GM04504 (cell line): ENCODE results near the gene EHMT1.

Experiments
- DNase-seq: peaks from one replicate; pipeline ENCODE4 v3.0.0-alpha.2; 2012; ENCODE audit warnings: low read depth

The EHMT1 gene

DNA sequence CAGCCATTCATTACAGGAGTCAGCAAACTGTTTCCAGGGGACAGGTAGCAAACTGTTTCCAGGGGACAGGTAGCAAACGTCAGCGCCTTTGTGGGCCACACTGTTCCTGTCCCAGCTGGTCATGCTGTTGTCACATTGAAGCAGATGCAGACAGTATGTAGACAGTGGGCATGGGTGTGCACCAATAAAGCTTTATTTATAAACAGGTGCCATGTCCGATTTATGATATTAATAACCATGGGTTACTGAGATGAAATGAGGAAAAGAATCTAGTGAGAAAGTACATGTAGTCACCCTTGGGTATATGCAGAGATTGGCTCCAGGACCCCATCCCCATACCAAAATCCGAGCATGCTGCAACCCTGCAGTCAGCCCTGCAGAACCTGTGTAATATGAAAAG lies 122.5 kb downstream of the EHMT1 start:
- DNase-seq = no peak

DNA sequence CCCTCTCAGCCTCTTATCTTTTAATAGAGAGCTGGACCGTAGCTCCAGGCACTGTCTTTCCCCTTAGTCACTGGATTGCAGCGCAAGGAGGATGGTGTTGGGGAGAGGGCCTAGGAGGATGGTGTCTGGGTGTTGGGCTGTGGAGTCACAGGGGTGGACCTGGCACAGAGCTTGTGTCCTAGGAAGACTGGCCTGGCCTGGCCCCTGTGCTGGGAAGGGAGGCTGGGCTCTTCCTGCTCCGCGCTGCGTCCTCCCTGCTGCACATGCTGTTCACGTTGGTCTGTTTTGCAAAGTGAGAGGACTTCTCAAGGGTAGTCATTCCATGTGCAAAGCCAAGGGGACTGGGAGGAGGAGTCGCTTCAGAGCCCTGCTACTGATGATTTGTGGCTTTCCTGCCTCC lies 123.9 kb downstream of the EHMT1 start:
- no peak for DNase-seq

DNA sequence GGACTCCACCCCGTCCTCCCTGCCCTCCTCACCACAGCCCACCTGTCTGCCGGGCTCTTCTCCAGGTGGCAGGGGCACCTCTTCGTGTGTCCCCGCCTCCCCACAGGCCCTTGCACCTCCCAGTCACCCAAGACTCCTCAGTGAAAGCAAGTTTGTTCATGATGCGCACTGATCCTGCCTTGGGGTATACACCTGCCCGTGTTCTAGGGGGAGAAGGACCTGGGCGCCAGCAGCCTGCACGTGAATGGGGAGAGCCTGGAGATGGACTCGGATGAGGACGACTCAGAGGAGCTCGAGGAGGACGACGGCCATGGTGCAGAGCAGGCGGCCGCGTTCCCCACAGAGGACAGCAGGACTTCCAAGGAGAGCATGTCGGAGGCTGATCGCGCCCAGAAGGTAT lies 124.9 kb downstream of the EHMT1 start:
- DNase-seq = no peak

DNA sequence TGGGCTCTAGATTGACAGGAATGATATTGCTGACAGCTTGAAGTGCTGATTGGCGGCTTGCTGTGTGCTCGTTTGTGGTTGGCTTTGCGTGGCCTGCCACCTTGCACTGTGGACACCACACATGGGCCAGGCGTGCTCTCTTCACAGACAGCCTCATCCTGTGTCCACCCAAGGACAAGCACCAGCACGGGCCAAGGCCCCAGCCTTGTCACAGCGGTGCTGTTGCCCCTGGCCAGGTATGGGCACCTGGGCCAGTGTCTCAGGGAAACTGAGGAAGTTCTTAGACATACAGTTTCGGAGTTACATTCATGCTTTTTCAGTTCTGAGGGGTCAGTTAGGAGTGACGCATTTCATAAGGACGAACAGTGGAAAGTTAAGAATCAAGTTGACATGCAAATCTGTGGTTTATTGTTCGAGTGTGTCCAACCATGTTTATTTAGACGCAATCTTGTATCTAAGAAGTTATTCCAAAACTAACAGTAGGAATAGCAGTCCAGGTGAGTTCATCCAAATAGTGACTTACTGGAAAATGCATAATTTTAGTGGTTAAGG lies 125.9 kb downstream of the EHMT1 start:
- DNase-seq = no peak

DNA sequence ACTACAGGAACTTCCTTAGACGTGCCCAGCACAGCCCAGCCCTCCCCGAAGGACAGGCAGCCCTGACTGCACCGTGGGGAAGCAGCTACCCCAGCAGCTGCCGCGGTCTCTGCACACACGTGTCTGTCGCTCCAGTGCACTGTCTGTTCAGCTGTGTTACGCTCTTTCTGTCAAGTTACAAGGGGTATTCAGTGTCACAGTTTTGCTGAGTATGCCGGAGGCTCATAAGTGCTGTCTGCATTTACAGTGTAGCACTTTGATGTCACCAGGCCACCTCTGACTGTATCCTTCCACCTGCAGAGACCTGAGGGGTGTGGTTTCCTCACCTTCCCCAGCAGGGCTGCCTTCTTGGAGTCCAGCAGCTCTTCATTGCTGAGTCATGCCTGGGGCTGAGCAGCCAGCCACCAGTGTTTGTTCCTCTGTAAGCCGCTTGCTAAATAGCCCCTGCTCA lies 126.8 kb downstream of the EHMT1 start:
- no peak for DNase-seq

DNA sequence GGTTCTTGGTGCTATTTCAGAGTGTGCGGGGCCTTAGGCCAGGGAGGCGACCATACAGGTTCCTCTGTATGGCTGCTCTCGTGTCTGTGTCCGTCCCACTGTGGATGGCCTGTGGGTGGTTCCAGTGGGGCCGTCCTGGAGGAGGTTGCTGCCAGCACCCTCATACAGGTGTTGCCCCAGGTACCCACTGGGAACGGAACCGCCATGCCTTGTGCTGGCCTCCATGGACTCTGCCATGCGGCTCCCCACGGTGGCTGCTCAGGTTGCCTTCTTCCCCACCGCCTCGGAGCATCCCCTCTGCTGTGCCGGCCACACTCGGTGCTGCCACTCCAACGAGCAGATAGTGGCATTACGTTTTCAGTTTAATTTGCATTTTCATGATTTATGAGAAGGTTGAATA lies 129.5 kb downstream of the EHMT1 start:
- DNase-seq = no peak

DNA sequence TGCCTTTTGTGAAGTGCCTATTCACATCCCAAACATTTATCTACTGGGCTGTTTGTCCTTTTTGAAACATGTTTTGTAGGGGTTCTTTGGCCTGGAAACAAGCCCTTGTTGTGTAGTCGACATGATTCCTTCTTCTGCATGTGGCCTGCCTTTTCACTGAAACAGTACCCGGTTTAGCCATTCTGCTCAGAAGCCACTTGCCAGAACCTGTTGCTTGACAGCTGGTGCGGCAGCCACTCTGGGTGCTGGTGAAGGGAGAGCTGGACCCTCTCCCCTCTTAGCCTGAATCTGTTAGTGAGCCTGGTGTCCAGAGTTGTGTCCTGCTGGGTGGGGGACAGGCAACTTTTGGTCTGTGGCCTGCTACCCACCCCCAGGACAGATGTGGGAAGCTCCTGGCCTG lies 129.9 kb downstream of the EHMT1 start:
- DNase-seq = no peak

DNA sequence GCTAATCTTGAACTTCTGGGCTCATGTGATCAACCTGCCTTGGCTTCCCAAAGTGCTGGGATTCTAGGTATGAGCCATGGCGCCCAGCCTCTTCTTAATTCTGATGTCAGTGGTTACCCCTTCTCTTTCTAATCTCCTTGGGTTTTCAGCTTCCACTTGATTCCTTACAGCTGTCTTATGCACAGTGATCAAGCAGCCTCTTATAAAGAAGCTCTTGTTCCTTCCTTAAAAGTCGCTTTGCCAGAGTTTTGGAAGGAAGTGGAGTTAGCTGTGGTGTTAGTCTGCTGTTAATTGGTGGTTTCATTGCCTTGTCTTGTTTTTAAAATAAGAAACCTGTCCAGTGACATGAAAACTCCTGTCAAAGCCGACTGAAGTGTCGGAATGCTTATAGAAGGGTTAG lies 130.7 kb downstream of the EHMT1 start:
- DNase-seq = no peak

DNA sequence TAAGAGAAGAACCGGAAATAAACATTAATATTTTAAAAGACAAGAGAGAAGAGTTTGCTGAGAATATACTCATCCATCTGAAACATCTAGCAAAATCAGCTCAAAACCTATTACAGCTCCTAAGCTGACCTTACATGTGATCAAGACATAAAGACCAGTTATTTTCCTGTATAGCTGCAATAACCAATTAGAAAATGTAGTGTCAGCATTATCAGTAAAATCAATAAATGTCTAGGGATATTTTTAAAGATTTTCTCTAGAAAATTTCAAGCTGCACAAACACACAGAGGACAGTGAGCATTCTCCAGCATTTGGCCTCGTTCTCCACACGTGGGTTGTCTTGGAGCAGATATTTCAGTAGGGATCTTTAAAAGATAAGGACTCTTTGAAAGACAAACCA lies 131.2 kb downstream of the EHMT1 start:
- no peak for DNase-seq

DNA sequence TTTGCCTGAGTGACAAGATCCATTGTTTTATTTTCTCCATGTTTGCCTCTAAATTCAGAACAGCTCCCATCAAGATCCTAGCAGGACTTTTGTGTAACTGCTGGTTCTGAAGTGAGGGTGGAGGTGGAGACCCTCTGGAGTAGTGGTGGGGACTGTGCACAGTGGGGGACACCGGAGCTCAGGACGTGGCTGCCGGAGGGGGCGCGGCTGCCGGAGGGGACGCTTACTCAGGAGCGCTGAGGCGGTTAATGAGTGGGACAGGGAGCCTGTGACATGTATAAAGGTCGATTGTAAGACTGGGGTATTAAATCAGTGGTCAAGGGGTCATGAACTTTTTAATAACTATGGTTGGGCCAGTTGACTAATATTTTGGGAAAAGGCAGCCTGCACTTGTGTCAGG lies 131.8 kb downstream of the EHMT1 start:
- DNase-seq = no peak

DNA sequence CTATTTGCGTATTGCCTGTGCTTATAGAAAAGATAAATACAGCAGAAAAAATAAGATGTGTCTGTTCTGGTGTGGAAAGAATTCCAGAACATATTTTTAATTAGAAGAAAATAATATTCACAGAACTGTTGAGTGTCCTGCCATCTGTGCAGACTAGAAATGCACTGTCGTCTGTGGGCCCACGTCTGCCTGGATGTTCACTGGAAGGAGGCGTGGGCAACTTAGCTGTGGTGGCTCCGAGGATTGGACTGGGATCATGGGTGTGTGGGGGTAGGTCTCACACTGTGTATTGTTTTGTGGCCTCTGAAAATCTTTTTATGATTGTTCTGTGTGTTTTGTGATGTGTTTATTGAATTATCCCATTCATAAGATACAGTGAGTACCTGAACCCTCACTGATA lies 132.8 kb downstream of the EHMT1 start:
- DNase-seq = no peak

DNA sequence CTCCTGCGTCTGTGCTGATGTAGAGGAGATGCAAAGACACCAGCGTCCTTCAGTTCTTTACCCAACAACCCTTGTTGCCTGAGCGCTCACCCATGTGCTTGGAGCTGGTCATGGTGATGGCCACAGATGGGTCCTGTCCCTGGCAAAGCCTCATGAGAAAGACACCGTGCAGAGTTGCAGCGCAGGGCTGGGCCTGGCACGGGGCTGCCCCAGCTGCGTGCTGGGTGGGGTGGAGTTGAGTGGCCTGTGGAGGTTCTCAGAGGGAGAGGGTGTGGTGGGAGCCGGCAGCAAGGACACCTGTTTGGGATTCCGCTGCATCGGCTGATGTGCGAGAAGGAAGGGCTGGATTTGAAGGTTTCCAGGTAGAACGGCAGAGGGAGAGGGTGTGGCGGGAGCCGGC lies 133.6 kb downstream of the EHMT1 start:
- DNase-seq = no peak

DNA sequence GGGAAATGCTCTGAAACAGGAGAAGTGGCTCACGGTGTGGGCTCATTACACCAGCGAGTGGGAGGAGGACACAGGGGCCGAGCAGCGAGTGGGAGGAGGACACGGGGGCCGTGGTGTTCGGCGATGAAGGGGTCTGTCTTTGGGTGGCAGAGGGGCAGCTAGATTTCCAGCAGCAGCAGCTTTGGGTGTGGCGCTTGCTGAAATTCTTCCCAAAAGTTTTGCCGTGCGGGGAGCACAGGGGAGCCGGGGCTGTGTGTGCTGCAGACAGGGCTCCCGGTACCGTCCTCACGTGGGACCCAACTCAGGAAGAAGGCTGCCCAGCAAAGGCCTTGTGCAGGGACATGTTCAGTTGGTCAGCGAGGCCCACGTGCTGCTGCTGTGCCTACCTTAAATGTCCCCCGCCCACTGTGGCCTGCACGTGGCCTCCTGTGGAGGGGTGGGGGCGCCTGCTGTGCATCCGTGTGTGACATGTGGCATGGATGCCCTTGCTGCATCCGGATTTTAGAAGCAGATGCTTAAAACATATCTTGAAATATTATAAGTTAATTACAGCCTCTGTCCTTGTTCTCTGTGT lies 134.5 kb downstream of the EHMT1 start:
- no peak for DNase-seq

DNA sequence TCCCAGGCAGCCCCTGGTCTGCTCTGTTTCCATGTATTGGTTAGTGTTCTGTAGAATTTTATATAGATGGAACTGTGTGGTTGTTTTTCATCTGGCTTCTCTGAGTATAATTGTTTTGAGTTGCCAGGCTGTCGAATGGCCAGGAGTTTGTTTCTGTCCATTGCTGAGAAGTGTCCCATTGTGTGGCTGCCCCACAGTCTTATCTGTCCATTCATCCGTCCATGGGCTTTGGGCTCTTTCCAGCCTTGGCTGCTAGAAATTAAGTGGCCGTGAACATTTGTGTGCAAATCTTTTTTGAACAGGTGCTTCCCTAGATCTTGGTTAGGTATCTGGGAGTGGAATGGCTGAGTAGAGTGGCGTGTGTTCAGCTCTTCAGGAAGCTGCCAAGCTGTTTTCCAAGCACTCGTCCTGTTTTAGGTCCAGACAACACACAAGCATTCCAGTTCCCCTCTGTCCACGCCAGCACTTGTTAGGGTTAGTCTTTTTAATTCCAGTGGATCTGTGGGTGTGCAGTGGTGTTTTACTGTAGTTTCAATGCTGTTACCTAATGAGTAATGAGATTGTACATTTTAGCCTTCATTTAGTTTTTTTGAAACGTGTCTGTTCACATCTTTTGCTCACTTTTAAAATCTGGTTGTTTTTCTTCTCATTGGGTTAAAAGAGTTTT lies 136.6 kb downstream of the EHMT1 start:
- DNase-seq = no peak

DNA sequence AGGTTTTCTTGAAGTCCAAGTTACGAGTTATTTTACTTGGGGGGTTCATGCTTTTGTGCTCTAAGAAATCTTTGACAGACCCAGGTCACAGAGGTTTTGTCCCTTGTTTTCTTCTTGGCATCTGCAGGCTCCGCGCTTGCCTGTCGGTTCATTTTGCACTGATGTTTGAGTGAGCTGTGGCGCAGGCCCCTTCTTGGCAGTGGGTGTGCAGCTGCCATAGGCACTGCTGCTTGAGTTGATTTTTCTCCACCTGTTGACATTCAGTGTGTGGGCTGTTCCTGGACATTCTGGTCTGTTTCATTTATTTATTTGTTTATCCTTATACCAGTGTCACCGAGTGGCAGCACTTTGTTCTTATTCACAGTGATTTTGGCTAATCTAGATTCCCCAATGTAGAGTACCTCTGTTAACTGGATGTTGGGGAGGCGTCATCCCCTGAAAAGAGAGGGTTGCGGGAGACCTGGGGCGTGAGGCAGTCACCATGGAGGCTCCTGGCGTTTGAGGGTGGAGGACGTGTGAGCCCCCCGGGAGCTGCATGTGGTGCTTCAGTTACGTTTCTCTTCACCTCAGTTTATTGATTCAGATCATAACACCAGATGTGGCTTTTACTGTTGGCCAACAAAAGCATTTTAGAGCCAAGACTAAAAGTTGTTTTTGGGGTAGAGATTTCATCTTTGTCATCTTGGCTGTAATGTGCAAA lies 137.4 kb downstream of the EHMT1 start:
- no peak for DNase-seq

DNA sequence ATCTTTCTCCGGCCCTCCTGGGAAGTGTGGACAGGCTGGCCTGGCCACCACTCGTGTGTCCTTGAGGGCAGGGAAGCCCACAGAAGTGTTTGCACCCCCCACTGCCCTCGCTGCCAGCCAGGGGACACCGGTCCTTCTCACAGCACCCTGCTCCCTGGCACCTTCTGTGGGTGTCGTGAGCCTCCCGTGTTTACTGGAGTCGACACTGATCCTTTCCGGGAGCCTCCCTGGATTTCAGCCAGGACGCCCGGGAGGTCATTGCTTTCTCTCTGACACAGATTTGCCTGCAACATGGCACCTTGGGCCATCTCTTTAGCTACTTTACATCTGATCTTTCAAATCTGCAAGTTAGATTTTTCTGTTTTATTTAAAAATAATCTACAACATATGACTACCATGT lies 138.3 kb downstream of the EHMT1 start:
- DNase-seq = no peak

DNA sequence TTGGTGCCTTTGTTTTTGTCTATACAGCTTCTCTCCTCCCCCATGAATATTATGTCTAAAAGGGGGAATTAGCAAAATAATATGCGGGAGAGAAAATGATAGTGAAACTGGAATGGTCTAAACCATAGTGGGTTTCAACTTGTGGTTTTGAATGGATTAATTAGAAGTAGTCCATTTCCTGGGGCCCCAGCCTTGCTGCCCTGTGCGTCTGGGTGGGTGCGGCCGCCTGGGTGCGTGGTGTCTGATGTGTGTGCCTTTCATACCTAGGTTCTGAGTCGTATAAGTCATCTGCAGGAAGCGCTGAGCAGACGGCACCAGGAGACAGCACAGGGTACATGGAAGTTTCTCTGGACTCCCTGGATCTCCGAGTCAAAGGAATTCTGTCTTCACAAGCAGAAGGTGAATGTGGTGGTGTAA lies 138.8 kb downstream of the EHMT1 start:
- peak; percentile 36 for DNase-seq

DNA sequence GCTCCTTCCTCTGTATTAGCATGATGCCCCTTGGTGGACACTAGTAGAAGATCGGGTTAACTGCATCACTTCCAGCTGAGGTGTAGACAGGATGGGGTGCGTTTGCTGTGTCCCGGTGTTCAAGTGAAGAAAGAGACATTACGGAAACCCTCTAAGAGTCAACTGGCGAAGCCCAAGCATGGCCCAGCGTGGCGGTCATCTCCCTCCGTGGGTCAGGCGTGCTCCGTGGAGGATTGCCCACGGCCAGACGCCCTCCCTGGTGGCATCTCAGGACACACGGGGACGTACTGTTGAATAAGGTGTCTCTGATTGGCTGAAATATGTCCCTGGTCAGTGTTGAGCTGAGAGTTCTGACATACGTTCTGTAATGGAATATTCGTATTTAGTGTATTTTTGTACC lies 139.3 kb downstream of the EHMT1 start:
- no peak for DNase-seq

DNA sequence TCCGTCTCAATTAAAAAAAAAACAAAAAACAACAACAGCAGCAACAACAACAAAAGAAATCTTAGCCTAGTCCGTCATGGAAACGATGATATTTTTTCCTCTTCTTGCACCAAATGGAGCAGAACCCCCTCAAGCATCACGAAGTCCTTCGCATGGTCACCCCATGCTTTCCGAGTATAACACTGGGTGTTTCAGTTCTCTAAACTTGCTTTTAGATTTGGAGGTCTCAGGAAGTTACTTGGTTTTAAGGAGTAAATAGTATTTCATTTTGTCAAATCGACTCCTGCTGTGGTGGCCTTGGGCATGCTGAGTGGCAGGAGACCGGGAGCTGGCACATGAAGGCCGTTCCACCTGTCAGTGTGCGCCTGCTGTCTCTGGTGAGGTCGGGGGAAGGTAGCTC lies 140.3 kb downstream of the EHMT1 start:
- no peak for DNase-seq

DNA sequence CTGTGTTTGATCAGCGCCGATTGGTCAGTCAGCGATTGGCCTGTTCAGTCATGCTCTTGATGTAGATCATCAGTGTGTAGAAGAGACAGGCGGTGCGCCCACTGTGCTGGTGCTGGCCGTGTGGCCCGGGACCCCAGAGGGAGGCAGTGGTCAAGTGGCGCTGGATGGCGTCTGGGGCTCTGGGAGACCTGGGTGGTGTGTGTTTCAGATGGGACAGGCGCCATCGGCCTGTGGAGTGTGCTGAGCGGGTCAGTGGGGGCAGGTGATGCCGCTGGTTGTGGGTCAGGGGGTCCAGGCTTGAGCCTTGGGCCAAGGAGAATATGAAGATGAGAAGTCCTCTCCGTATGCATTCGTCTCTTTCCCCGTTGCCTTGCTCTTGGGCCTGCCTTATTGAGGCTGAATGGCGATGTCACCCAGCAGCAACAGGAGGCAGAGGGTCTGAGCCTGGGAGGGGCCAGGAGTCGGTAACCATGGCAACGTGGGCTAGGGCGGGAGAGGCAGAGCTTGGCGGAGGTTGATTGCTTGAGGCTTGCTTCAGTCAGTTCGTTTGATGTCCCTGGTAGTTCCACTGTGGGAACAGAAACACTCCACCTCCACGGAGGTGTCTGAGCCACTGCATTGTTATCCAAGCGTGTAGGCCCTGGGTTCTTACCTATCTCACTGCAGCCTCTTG lies 141.0 kb downstream of the EHMT1 start:
- DNase-seq = no peak

DNA sequence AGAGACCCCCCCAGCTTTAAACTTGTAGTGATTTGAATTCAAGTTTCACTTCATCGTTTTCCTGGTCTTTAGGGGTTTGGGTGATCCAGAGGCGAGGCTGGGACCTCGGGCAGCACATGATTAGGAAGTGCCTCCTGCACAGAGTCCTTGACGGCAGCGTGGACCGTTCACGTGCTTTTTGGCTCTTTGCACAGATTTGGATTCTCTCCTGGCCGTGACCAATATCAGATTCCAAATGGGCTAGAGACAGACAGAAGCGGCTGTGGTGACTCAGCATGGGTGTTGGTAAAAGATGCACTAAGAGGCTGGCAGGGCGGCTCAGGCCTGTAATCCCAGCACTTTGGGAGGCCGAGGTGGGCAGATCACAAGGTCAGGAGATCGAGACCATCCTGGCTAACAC lies 141.6 kb downstream of the EHMT1 start:
- DNase-seq = no peak

DNA sequence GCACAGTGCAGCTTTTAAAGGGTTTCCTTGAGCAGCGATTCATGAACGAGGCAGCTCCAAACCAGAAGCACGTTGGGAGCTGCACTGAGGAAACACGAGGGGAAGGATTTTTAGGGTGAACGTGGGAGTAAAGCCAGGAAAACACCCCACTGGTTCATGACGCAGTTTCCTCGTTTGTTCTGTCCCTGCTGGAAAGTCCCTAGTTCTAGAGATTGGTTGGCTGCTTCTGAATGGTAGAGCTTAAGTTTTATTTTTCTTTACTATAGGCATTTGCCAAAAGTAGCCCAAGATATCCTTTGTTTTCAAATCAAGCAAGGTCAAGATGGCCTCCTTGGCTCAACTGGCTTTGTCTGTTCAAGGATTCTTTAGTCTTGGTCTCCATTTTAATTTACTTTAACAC lies 142.2 kb downstream of the EHMT1 start:
- no peak for DNase-seq

DNA sequence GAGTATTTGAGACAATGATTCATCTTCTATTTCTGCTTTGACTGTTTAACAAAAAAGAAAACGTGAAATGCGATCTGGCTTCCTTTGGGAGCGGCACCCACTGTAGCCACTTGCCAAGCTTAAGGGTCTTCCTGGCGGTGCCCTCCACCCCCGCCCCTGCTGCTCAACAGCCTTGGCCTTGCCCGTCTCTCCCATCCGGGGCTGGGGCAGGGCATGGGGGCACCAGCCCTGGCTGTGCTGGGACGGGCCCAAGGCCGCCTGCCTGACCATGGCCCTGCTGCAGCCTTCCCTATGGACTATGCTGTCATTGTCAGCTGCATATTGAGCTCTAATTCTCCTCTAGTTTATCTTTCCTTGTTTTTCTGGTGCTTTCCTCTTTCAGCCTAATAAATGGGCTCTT lies 143.0 kb downstream of the EHMT1 start:
- no peak for DNase-seq
